HL-60 (cell line): ENCODE data around the gene HDX.

Experiments used
- CTCF ChIP-seq: IDR thresholded peaks from one replicate; pipeline ENCODE4 v1.5.1; 2011; ENCODE audit warnings: low read length, control low read depth, inconsistent platforms; ENCODE audit not compliant: insufficient read depth
- POLR2AphosphoS5 ChIP-seq: IDR thresholded peaks from 2 replicates; pipeline ENCODE4 v1.6.1; 2012; ENCODE audit warnings: low read depth

- TF ChIP-seq CTCF (no peak), POLR2AphosphoS5 (no peak)
Observed at GRCh38 chrX:84318661-84319060, 183.6 kb downstream of the HDX start.
